ENCODE results near the gene DIO2. TPM values are rescaled to one million over a fixed set of nuclear protein-coding genes. Genes with fewer than 3 reads are reported as not detected.

The DIO2 gene
- total and polyA plus RNA-seq, 2 donors (not counting 1 experiment from before 2014, with no cell fraction given): 2.5 to 3.3 TPM

DNA sequence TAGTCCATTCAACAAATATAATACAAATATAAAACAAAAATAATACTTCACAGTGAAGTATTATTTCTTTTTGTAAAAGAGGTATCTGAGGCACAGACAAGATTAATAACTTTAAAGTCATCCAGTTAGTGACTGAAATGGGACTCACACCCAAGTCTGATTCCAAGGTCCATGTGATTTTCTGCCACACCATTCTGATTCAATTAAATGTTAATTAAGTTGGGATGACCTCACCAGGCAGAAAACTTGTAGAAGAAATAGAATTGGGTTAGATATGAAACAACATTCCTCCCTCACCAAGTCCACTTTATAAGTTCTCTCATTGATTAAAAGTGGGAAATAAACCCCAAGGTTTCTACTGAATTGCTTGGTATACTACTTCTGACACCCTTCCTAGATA, 34.4 kb downstream of the DIO2 start:
- TF ChIP-seq EZH2 (IDR thresholded peaks at IDR 0.05; ENCODE audit: low read length, missing control alignments): no peak
- Histone ChIP-seq H3K9ac (ENCODE audit: insufficient read depth, low read length) (no peak overlapping the region), H2AFZ (ENCODE audit: low read length) (no peak overlapping the region), H3K27me3 (ENCODE audit: control insufficient read depth, insufficient read depth, low read length) (no peaks in the 10 kb centered on the region), H3K4me1 (ENCODE audit: control insufficient read depth, extremely low read depth, insufficient read depth, low read length) (no peaks in the 10 kb centered on the region), H3K79me2 (ENCODE audit: control insufficient read depth, insufficient read depth, low read length) (no peaks in the 10 kb centered on the region), H3K27ac (ENCODE audit: insufficient read depth, low read length) (no peak overlapping the region), H3K9me3 (ENCODE audit: control insufficient read depth, insufficient read depth, low read depth, low read length) (no peaks in the 10 kb centered on the region), H3K36me3 (ENCODE audit: control insufficient read depth, insufficient read depth, low read length) (no peaks in the 10 kb centered on the region), H3K4me2 (ENCODE audit: extremely low read depth, insufficient read depth, low read length) (no peak overlapping the region), H4K20me1 (ENCODE audit: control insufficient read depth, extremely low read depth, insufficient read depth, low read length) (no peaks in the 10 kb centered on the region), H3K4me3 (replicated peaks in 1 of 4; ENCODE audit: control extremely low read depth in 1 of 4, insufficient read depth in 1 of 4, low read depth in 3 of 4, low read length in 4 of 4) (no peak overlapping the region)
- DNase-seq (ENCODE audit: low read depth in 2 of 2): no peak

DNA sequence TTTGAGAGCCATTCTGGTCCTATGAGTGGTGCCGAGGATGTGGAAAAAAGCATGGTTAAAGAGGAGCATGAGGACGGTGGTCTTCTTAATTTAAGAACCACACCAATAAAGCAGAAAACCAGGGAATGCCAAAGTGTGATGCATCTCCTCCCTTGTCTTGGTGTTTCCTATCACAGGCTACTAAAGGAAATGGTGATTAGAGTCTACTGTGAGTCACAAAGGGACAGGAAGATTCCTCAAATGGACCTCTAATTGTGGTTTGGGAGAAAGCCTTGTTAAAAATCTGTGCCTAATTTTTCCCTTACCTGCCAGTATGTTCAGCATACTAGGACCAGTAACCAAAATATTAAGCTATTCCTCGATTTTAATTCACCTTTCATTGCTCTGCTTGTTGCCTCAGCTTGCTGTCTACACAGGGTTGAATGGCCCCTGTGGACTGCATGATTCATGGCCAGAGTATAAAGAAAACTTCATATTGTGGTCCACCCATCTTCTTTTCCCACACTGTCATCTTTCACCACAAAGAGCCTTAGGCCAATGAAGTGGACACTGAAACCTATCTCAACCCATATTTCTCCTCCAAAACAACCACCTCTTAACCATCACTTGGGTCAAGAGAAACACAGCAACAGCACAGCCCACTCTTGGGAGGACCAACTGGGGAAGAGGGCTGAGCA, 38.8 kb downstream of the DIO2 start:
- H3K79me2 ChIP-seq (ENCODE audit: control insufficient read depth, insufficient read depth, low read length): no peaks in the 10 kb centered on the region
- no peaks in the 10 kb centered on the region for H3K9me3 ChIP-seq (ENCODE audit: control insufficient read depth, insufficient read depth, low read depth, low read length)
- H3K36me3 ChIP-seq (ENCODE audit: control insufficient read depth, insufficient read depth, low read length): no peaks in the 10 kb centered on the region
- H3K27ac ChIP-seq (ENCODE audit: insufficient read depth, low read length): no peak overlapping the region
- H3K9ac ChIP-seq (ENCODE audit: insufficient read depth, low read length): no peak overlapping the region
- no peaks in the 10 kb centered on the region for H3K27me3 ChIP-seq (ENCODE audit: control insufficient read depth, insufficient read depth, low read length)
- no peak for TF ChIP-seq EZH2 (IDR thresholded peaks at IDR 0.05; ENCODE audit: low read length, missing control alignments)
- TF ChIP-seq, protein P1, sequence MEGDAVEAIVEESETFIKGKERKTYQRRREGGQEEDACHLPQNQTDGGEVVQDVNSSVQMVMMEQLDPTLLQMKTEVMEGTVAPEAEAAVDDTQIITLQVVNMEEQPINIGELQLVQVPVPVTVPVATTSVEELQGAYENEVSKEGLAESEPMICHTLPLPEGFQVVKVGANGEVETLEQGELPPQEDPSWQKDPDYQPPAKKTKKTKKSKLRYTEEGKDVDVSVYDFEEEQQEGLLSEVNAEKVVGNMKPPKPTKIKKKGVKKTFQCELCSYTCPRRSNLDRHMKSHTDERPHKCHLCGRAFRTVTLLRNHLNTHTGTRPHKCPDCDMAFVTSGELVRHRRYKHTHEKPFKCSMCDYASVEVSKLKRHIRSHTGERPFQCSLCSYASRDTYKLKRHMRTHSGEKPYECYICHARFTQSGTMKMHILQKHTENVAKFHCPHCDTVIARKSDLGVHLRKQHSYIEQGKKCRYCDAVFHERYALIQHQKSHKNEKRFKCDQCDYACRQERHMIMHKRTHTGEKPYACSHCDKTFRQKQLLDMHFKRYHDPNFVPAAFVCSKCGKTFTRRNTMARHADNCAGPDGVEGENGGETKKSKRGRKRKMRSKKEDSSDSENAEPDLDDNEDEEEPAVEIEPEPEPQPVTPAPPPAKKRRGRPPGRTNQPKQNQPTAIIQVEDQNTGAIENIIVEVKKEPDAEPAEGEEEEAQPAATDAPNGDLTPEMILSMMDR (conservative IDR thresholded peaks at IDR 0.05 in 1 of 2, IDR thresholded peaks at IDR 0.05 in 1 of 2; ENCODE audit: low read depth in 1 of 2, low read length in 2 of 2): no peak
- no peak overlapping the region for H3K4me2 ChIP-seq (ENCODE audit: extremely low read depth, insufficient read depth, low read length)
- no peaks in the 10 kb centered on the region for H4K20me1 ChIP-seq (ENCODE audit: control insufficient read depth, extremely low read depth, insufficient read depth, low read length)
- no peak overlapping the region for H2AFZ ChIP-seq (ENCODE audit: low read length)
- DNase-seq (ENCODE audit: low read depth in 2 of 2): peak in 1 of 2 donors; percentile 40
- H3K4me3 ChIP-seq (replicated peaks in 1 of 4; ENCODE audit: control extremely low read depth in 1 of 4, insufficient read depth in 1 of 4, low read depth in 3 of 4, low read length in 4 of 4): no peak overlapping the region
- no peaks in the 10 kb centered on the region for H3K4me1 ChIP-seq (ENCODE audit: control insufficient read depth, extremely low read depth, insufficient read depth, low read length)

DNA sequence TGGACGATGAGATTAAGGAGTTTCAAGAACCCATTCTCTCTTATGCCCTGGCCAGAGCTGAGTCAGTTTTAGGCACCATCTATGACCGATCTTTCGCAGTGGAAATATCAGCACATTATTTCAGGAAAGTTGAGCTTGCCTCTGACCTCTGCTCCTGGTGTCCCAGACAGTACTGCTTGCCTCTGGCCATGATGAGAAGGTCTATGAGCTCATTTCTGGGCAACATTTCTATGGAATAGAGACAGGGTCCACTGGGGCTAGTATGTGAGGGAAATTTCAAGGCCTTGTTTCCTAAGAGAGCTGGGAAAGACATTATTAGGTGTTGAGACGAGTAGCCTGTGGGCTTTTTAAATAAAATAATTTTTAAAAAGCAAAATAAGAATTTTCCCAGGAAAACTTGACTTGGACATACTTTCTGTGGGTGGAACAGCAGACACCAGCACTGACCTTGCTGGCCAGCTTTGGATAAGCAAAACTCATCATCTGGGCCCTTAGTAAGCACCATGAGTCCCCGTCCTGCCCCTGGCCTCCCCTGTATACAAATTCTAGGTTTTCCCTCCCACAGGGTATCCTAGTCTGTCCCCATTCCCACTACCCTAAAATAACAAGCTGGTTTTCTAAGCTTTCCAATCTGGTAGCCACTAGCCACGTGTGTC, 43.4 kb downstream of the DIO2 start:
- H3K27me3 ChIP-seq (ENCODE audit: control insufficient read depth, insufficient read depth, low read length): no peaks in the 10 kb centered on the region
- TF ChIP-seq, protein P1 (conservative IDR thresholded peaks at IDR 0.05 in 1 of 2, IDR thresholded peaks at IDR 0.05 in 1 of 2; ENCODE audit: low read depth in 1 of 2, low read length in 2 of 2): no peak
- TF ChIP-seq EZH2 (IDR thresholded peaks at IDR 0.05; ENCODE audit: low read length, missing control alignments): no peak
- H3K9me3 ChIP-seq (ENCODE audit: control insufficient read depth, insufficient read depth, low read depth, low read length): no peaks in the 10 kb centered on the region
- H3K4me2 ChIP-seq (ENCODE audit: extremely low read depth, insufficient read depth, low read length): no peak overlapping the region
- DNase-seq (ENCODE audit: low read depth in 2 of 2): no peak
- no peaks in the 10 kb centered on the region for H3K4me1 ChIP-seq (ENCODE audit: control insufficient read depth, extremely low read depth, insufficient read depth, low read length)
- no peak overlapping the region for H3K9ac ChIP-seq (ENCODE audit: insufficient read depth, low read length)
- no peaks in the 10 kb centered on the region for H3K36me3 ChIP-seq (ENCODE audit: control insufficient read depth, insufficient read depth, low read length)
- H3K4me3 ChIP-seq (replicated peaks in 1 of 4; ENCODE audit: control extremely low read depth in 1 of 4, insufficient read depth in 1 of 4, low read depth in 3 of 4, low read length in 4 of 4): no peak overlapping the region
- H3K27ac ChIP-seq (ENCODE audit: insufficient read depth, low read length): no peak overlapping the region
- H3K79me2 ChIP-seq (ENCODE audit: control insufficient read depth, insufficient read depth, low read length): no peaks in the 10 kb centered on the region
- no peak overlapping the region for H2AFZ ChIP-seq (ENCODE audit: low read length)
- no peaks in the 10 kb centered on the region for H4K20me1 ChIP-seq (ENCODE audit: control insufficient read depth, extremely low read depth, insufficient read depth, low read length)

All from fibroblast of lung (primary cell).